Measurements from ENCODE around the gene CALCOCO1. TPM values are rescaled to one million over a fixed set of nuclear protein-coding genes. Genes with fewer than 3 reads are reported as not detected.

The CALCOCO1 gene
- total RNA-seq, 4 donors from 2014 or later, result 29.5 to 159 (median 52.2) TPM

DNA sequence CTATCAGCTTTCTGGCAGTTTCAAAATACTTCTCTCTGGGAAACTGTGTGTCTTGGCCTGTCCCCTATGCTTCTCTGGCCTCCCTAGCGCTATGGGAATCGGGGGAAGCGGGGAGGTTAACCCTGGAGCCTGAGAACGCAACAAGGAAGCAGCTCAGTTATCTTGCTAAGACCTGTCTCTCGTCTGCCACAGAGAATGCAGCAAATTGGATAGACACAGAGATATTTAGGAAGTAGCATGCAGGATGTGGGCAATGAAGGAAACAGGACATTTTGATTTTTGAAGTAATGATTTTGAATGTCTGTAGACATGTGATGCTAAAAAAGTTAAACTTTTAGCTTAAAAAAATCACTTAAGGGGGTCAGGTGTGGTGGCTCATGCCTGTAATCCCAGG, 6.6 kb upstream of the CALCOCO1 start:
- no peak for DNase-seq
- H3K9me3 ChIP-seq, result no peaks in the 10 kb centered on the region
- no peaks in the 10 kb centered on the region for H3K36me3 ChIP-seq
- no peak overlapping the region for H3K4me3 ChIP-seq
- intact Hi-C loops (cut with DNase I), result no loop called here
- TF ChIP-seq, protein P1, sequence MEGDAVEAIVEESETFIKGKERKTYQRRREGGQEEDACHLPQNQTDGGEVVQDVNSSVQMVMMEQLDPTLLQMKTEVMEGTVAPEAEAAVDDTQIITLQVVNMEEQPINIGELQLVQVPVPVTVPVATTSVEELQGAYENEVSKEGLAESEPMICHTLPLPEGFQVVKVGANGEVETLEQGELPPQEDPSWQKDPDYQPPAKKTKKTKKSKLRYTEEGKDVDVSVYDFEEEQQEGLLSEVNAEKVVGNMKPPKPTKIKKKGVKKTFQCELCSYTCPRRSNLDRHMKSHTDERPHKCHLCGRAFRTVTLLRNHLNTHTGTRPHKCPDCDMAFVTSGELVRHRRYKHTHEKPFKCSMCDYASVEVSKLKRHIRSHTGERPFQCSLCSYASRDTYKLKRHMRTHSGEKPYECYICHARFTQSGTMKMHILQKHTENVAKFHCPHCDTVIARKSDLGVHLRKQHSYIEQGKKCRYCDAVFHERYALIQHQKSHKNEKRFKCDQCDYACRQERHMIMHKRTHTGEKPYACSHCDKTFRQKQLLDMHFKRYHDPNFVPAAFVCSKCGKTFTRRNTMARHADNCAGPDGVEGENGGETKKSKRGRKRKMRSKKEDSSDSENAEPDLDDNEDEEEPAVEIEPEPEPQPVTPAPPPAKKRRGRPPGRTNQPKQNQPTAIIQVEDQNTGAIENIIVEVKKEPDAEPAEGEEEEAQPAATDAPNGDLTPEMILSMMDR (IDR thresholded peaks at IDR 0.05), result no peak
- TF ChIP-seq POLR2A (IDR thresholded peaks at IDR 0.05), result no peak
- peaks cover 0 to 8% (median 3%) of the 10 kb centered on the region in 3 donors for H3K4me1 ChIP-seq
- H3K27ac ChIP-seq, result no peak overlapping the region
- 56% methylated on average over 4 of the region's 5 CpGs; no CpG with 5 or more reads in 1 of the 2 donors for WGBS, 2 donors
- H3K27me3 ChIP-seq, result peaks cover 0 to 44% (median 3%) of the 10 kb centered on the region in 4 donors

DNA sequence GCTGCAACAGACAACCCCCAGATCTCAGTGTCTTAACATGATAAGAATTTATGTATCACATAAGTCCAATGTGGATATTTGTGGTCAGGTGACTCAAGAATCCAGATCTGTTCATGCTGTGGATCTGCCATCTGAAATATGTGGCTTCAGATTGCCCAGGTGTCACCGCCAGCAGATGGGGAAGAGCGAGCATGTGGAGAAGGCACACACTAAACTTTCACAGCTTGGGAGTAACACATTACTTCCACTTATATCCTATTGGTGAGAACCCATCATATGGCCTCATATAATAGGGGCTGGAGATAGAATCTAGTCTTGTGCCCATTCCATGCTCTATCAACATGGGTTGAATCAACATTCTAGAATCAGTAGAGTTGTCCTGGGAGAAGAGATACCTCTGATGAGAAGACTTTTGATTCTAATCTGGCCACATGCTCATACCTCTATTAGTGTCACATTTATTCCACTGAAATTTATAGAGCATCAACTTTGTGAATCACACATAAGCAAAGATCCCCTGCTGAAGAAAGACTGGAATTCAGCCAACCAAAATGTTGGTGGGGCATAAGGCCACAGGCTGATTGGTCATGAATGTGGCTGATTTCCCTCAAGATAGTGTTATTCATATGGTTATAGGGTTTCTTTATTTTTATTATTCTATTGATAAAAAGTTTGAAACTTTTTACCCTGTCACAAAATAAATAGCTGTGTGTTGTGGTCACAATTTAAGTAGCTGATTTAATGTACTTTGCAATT, 6.0 kb upstream of the CALCOCO1 start:
- TF ChIP-seq, protein P1 (IDR thresholded peaks at IDR 0.05), result no peak
- WGBS, 2 donors, result 88 to 95% methylated on average over 2 of the region's 2 CpGs

DNA sequence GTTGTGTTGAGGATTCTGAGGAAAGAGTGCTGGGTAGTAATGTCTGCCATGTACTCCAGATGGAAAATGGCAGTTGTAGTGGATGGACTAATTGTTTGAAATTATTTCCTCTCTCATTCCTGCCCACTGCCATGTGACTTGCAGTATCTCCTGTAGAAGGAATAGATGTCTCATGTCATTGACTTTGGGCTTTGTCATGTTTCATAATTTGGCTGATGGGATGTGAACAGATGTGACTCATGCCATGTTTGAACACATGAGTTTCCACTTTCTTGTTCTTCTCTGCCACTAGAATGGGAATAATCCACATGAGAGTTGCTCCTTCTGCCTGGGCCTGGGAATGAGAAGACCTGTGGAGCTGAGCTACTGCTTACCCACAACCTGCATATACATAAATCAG, 2.4 kb upstream of the CALCOCO1 start:
- intact Hi-C loops (cut with DNase I), result no loop called here
- TF ChIP-seq, protein P1 (IDR thresholded peaks at IDR 0.05), result no peak
- TF ChIP-seq POLR2A (IDR thresholded peaks at IDR 0.05), result no peak
- no peak for DNase-seq
- Histone ChIP-seq H3K27ac (no peak overlapping the region), H3K9me3 (no peaks in the 10 kb centered on the region), H3K4me1 (peaks cover 7 to 23% (median 19%) of the 10 kb centered on the region in 3 donors), H3K27me3 (peaks cover 0 to 6% (median 0%) of the 10 kb centered on the region in 4 donors), H3K4me3 (no peak overlapping the region), H3K36me3 (peaks cover 0 to 4% (median 0%) of the 10 kb centered on the region in 3 donors)

More for the DNA sequence above, 6.0 kb upstream of the CALCOCO1 start:
- intact Hi-C loops (cut with DNase I), result no loop called here
- peaks cover 0 to 38% (median under 1%) of the 10 kb centered on the region in 4 donors for H3K27me3 ChIP-seq
- peaks cover 0 to 2% (median 0%) of the 10 kb centered on the region in 3 donors for H3K4me1 ChIP-seq
- no peak overlapping the region for H3K27ac ChIP-seq
- no peak overlapping the region for H3K4me3 ChIP-seq
- DNase-seq, result no peak
- H3K36me3 ChIP-seq, result no peaks in the 10 kb centered on the region
- H3K9me3 ChIP-seq, result no peaks in the 10 kb centered on the region

DNA sequence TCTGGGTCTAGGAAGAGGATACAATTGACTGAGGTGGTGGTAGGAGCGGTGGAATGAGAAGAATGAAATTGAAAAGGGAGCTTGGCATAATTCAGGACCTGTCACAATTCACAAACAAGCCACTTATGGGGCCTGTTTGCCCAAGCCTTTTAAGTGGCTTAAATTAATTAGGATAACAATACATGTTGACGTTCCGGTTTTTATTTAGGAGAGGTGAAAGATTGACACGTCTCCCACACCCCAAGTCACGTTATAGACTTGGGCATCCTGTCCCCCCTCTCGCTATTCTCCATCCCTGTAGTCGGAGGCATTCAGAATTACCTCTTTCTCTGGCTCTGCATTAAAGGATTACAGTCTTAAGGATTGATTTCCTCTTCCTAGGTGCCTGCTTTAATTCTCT, 954 bp upstream of the CALCOCO1 start:
- peak overlapping the region in 3 of 4 donors; percentile 77 to 93 (median 87) for H3K27ac ChIP-seq
- no peak for DNase-seq
- WGBS, 2 donors, result 54 to 65% methylated on average over 7 of the region's 7 CpGs

DNA sequence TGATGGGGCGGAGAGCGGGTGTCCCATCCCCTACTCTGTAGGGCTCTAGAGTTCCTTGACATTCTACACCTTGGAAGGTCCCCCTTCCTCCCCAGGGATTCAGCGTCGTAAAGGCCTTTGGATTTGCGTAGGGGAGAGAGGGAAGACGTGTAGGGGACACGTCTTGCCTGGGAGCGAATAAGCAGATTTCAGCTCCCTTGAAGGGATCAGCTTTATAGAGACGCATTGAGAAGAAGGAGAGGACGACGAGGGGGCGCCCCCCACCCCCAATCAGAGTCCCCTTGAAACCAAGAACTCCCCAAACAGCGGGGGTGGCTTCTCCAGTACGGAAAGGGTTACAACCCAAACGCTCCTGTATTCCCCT, 324 bp downstream of the CALCOCO1 start:
- Histone ChIP-seq H3K4me1 (peaks cover 7 to 23% (median 19%) of the 10 kb centered on the region in 3 donors), H3K27ac (peak overlapping the region; percentile 77 to 93 (median 84)), H3K36me3 (peaks cover 12 to 31% (median 19%) of the 10 kb centered on the region in 3 donors), H3K27me3 (no peaks in the 10 kb centered on the region), H3K9me3 (no peaks in the 10 kb centered on the region), H3K4me3 (peak overlapping the region; percentile 54 to 90 (median 80))
- DNase-seq, result no peak
- peak in 1 of 4 donors; percentile 17 for TF ChIP-seq POLR2A (IDR thresholded peaks at IDR 0.05)
- TF ChIP-seq, protein P1 (IDR thresholded peaks at IDR 0.05), result no peak
- intact Hi-C loops (cut with DNase I), result no loop called here
- WGBS, 2 donors, result 3 to 4% methylated on average over 8 to 12 of the region's 15 CpGs

More for the DNA sequence above, 954 bp upstream of the CALCOCO1 start:
- no peaks in the 10 kb centered on the region for H3K27me3 ChIP-seq
- TF ChIP-seq, protein P1 (IDR thresholded peaks at IDR 0.05), result no peak
- no peak for TF ChIP-seq POLR2A (IDR thresholded peaks at IDR 0.05)
- peaks cover 5 to 18% (median 9%) of the 10 kb centered on the region in 3 donors for H3K36me3 ChIP-seq
- H3K4me3 ChIP-seq, result peak overlapping the region in 2 of 4 donors; percentile 73 to 87
- intact Hi-C loops (cut with DNase I), result no loop called here
- H3K9me3 ChIP-seq, result no peaks in the 10 kb centered on the region
- H3K4me1 ChIP-seq, result peaks cover 7 to 23% (median 19%) of the 10 kb centered on the region in 3 donors
